Neural cell (in vitro differentiated cells): ENCODE measurements around the gene DSCAML1. TPM values are rescaled to one million over a fixed set of nuclear protein-coding genes. Genes with fewer than 3 reads are reported as not detected.

ENCODE experiments used
- H2AFZ ChIP-seq: fragments of 200-600, 300-800 bp; sonication (generic), shearing (Covaris generic); 2 replicates; pipeline ENCODE4 v1.6.0; 2014; ENCODE audit warnings: low read depth, mild to moderate bottlenecking, antibody characterized with exemption, low read length, moderate library complexity
- H3F3A ChIP-seq: fragments of 200-600 bp; shearing (Covaris generic); 2 replicates; pipeline ENCODE4 v1.6.1; 2016; ENCODE audit warnings: mild to moderate bottlenecking, moderate library complexity, mixed read lengths, antibody characterized with exemption, low read length; ENCODE audit not compliant: insufficient read depth, poor library complexity, severe bottlenecking
- H3K27ac ChIP-seq: fragments of 200-600, 300-800 bp; sonication (generic), shearing (Covaris generic); 2 replicates; pipeline ENCODE4 v1.5.1; 2014; ENCODE audit warnings: mild to moderate bottlenecking, low read length, moderate library complexity
- H3K27me3 ChIP-seq: fragments of 300-800, 200-600 bp; sonication (generic), shearing (Covaris generic); 2 replicates; pipeline ENCODE4 v1.6.0; 2014; ENCODE audit warnings: mild to moderate bottlenecking, low read depth, low read length, moderate library complexity; ENCODE audit not compliant: insufficient read depth
- H3K36me3 ChIP-seq: fragments of 300-800, 200-600 bp; sonication (generic), shearing (Covaris generic); 2 replicates; pipeline ENCODE4 v1.5.1; 2014; ENCODE audit warnings: mild to moderate bottlenecking, antibody characterized with exemption, low read length, moderate library complexity; ENCODE audit not compliant: insufficient read depth
- H3K4me2 ChIP-seq: fragments of 300-800, 200-600 bp; sonication (generic), shearing (Covaris generic); 2 replicates; pipeline ENCODE4 v1.6.0; 2014; ENCODE audit warnings: mild to moderate bottlenecking, low read length
- H3K4me3 ChIP-seq: fragments of 300-800, 200-600 bp; sonication (generic), shearing (Covaris generic); 2 replicates; pipeline ENCODE4 v1.5.1; 2014; ENCODE audit warnings: mild to moderate bottlenecking, low read length, moderate library complexity
- H3K79me2 ChIP-seq: fragments of 200-600 bp; shearing (Covaris generic); replicated peaks from 2 replicates; pipeline ENCODE4 v1.6.0; 2014; ENCODE audit warnings: mild to moderate bottlenecking, low read length, moderate library complexity; ENCODE audit not compliant: insufficient read depth
- H3K9ac ChIP-seq: fragments of 300-800, 200-600 bp; sonication (generic), shearing (Covaris generic); 2 replicates; pipeline ENCODE4 v1.6.1; 2016; ENCODE audit warnings: mild to moderate bottlenecking, low read length, mixed read lengths
- H3K9me2 ChIP-seq: fragments of 200-600 bp; shearing (Covaris generic); 2 replicates; pipeline ENCODE4 v1.6.1; 2016; ENCODE audit warnings: mild to moderate bottlenecking, low read length, mixed read lengths; ENCODE audit not compliant: insufficient read depth
- H3K9me3 ChIP-seq: fragments of 200-600, 300-800 bp; sonication (generic), shearing (Covaris generic); 2 replicates; pipeline ENCODE4 v1.6.1; 2016; ENCODE audit warnings: mild to moderate bottlenecking, mixed run types, low read length, moderate library complexity, mixed read lengths
- H4K20me1 ChIP-seq: fragments of 200-600 bp; shearing (Covaris generic); 2 replicates; pipeline ENCODE4 v1.6.1; 2016; ENCODE audit warnings: mild to moderate bottlenecking, mixed run types; ENCODE audit not compliant: insufficient read depth
- EP300 ChIP-seq: fragments of 450-650 bp; conservative IDR thresholded peaks from 2 replicates; pipeline ENCODE4 v1.6.1; 2014; ENCODE audit warnings: antibody characterized with exemption, mild to moderate bottlenecking, moderate library complexity; ENCODE audit not compliant: poor library complexity, severe bottlenecking
- EZH2 ChIP-seq: fragments of 200-600, 300-800 bp; shearing (Covaris generic), sonication (generic); IDR thresholded peaks from 2 replicates; pipeline ENCODE4 v1.6.1; 2014; ENCODE audit warnings: antibody characterized with exemption, low read length, borderline replicate concordance, mild to moderate bottlenecking; ENCODE audit not compliant: insufficient read depth, poor library complexity, severe bottlenecking
- MXI1 ChIP-seq: fragments of 450-650 bp; conservative IDR thresholded peaks from 2 replicates; pipeline ENCODE4 v1.6.1; 2014; ENCODE audit warnings: antibody characterized with exemption, mild to moderate bottlenecking; ENCODE audit not compliant: poor library complexity, severe bottlenecking
- POLR2AphosphoS5 ChIP-seq: IDR thresholded peaks from 2 replicates; pipeline ENCODE4 v1.6.1; 2012
- RAD21 ChIP-seq: fragments of 450-650 bp; conservative IDR thresholded peaks from 2 replicates; pipeline ENCODE4 v1.6.1; 2014; ENCODE audit warnings: antibody characterized with exemption, mild to moderate bottlenecking, moderate library complexity
- SMC3 ChIP-seq: fragments of 450-650 bp; conservative IDR thresholded peaks from 2 replicates; pipeline ENCODE4 v1.6.1; 2014; ENCODE audit warnings: antibody characterized with exemption, mild to moderate bottlenecking, moderate library complexity; ENCODE audit not compliant: poor library complexity
- TAF1 ChIP-seq: IDR thresholded peaks from 2 replicates; pipeline ENCODE4 v1.6.1; 2012; ENCODE audit warnings: low read depth
- polyA plus RNA-seq: library from polyadenylated mRNA; depleted of rRNA; stranded (reverse); fragments of >200 nt; gene quantifications from 2 replicates; pipeline ENCODE4 v1.2.3, GENCODE V29; 2014
- TF ChIP-seq, protein P1 (sequence below): IDR thresholded peaks from 2 replicates; pipeline ENCODE4 v1.6.1; 2012; ENCODE audit warnings: borderline replicate concordance
- TF ChIP-seq, protein P2 (sequence below): fragments of 450-650 bp; IDR thresholded peaks from 2 replicates; pipeline ENCODE4 v1.5.1; 2014; ENCODE audit warnings: antibody characterized with exemption, mild to moderate bottlenecking, moderate library complexity; ENCODE audit not compliant: poor library complexity, severe bottlenecking

DSCAML1 gene
- polyA plus RNA-seq, 1 donor from 2014 or later, result 1.3 TPM

DNA sequence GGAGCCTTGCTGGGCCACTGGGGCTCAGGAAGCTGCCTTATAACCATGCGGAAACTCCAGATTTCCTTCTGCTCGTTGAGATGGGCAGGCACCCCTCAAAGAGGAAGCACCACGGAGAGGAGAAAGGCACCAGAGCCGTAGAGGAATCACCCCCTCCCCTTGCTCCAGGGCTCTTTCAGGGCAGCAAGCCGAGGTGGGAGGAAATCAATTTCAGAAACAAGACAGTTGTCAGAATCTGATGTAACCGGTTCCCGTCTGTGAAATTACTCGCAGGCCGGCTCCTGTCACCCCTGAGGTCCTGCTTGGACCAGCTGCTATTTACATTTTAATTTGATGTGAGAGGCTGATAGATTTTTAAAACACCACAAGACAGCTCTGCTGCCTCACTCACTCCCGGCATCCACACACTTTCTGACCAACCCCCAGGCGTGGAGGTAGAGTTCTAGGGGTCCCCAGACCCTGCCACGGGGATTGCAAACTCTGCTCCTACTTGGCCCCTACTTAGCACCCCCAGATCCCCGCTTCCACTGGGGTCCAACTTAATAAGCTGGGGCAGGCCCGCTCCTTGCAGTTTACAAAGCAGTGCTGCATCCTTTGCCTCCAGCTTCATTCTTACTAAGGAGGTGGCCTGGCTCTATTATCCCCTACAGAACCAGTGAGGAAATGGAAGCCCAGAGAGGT lies 306.9 kb downstream of the DSCAML1 start:
- no peaks in the 10 kb centered on the region for H3K9me2 ChIP-seq
- peak overlapping the region; percentile 24 for H3K27ac ChIP-seq
- no peak overlapping the region for H3K4me2 ChIP-seq
- H3K9me3 ChIP-seq, result no peaks in the 10 kb centered on the region
- no peak overlapping the region for H3K9ac ChIP-seq
- no peaks in the 10 kb centered on the region for H3K27me3 ChIP-seq
- no peaks in the 10 kb centered on the region for H3K79me2 ChIP-seq
- no peak overlapping the region for H2AFZ ChIP-seq
- no peaks in the 10 kb centered on the region for H4K20me1 ChIP-seq
- no peaks in the 10 kb centered on the region for H3F3A ChIP-seq
- no peak for TF ChIP-seq SMC3
- TF ChIP-seq RAD21, result no peak
- TF ChIP-seq, protein P1, sequence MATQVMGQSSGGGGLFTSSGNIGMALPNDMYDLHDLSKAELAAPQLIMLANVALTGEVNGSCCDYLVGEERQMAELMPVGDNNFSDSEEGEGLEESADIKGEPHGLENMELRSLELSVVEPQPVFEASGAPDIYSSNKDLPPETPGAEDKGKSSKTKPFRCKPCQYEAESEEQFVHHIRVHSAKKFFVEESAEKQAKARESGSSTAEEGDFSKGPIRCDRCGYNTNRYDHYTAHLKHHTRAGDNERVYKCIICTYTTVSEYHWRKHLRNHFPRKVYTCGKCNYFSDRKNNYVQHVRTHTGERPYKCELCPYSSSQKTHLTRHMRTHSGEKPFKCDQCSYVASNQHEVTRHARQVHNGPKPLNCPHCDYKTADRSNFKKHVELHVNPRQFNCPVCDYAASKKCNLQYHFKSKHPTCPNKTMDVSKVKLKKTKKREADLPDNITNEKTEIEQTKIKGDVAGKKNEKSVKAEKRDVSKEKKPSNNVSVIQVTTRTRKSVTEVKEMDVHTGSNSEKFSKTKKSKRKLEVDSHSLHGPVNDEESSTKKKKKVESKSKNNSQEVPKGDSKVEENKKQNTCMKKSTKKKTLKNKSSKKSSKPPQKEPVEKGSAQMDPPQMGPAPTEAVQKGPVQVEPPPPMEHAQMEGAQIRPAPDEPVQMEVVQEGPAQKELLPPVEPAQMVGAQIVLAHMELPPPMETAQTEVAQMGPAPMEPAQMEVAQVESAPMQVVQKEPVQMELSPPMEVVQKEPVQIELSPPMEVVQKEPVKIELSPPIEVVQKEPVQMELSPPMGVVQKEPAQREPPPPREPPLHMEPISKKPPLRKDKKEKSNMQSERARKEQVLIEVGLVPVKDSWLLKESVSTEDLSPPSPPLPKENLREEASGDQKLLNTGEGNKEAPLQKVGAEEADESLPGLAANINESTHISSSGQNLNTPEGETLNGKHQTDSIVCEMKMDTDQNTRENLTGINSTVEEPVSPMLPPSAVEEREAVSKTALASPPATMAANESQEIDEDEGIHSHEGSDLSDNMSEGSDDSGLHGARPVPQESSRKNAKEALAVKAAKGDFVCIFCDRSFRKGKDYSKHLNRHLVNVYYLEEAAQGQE, result no peak
- TF ChIP-seq TAF1, result no peak
- TF ChIP-seq, protein P2, sequence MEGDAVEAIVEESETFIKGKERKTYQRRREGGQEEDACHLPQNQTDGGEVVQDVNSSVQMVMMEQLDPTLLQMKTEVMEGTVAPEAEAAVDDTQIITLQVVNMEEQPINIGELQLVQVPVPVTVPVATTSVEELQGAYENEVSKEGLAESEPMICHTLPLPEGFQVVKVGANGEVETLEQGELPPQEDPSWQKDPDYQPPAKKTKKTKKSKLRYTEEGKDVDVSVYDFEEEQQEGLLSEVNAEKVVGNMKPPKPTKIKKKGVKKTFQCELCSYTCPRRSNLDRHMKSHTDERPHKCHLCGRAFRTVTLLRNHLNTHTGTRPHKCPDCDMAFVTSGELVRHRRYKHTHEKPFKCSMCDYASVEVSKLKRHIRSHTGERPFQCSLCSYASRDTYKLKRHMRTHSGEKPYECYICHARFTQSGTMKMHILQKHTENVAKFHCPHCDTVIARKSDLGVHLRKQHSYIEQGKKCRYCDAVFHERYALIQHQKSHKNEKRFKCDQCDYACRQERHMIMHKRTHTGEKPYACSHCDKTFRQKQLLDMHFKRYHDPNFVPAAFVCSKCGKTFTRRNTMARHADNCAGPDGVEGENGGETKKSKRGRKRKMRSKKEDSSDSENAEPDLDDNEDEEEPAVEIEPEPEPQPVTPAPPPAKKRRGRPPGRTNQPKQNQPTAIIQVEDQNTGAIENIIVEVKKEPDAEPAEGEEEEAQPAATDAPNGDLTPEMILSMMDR, result no peak
- no peak for TF ChIP-seq EP300
- TF ChIP-seq MXI1, result no peak
- no peak for TF ChIP-seq EZH2
- no peak for TF ChIP-seq POLR2AphosphoS5
- H3K4me3 ChIP-seq, result no peak overlapping the region
- no peaks in the 10 kb centered on the region for H3K36me3 ChIP-seq

DNA sequence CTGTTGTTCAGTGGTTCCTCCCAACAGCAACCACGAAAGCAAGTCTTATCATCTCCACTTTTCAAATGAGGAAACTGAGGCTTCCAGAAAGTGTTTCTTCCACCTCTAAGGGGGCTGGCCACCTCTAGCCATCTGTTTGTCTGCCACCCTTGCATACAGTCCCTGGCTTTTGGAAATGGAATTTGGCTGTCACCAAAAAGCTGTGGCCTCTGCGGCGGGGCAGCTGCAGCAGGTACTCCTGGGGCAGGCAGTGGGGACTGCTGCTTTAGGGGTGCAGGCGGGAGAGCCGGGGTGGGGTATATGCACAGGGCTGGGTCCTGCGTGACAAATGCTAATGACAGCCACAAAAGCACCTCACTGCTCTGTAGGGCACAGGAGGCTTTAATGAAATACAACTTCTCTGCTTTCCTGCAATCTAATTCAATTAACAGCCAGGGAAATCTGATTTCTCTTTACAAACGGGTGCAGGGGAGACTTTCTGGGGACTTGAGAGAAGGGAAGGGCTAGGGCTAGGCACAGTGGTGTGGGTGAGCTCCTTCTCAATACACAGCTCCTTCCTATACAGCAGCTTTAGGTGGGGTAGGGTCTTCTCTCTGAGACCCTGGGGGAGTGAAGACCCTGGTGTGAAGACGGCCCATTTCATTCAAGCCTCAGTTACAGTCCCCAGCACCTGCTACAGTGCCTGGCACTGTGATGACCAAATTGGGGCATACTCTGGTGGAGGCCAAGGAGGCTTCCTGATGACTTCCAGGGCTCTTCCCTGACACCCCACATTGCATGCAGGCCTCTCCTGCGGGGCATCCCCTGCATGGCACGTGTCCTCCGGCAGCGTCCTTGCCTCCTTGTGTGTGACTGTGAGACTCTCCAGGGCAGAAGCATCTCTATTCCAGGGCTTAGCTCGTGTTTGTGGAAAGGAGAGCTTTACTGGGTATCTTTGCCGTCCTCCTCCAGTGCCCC lies 307.7 kb downstream of the DSCAML1 start:
- H3K9me3 ChIP-seq, result no peaks in the 10 kb centered on the region
- H3K36me3 ChIP-seq, result no peaks in the 10 kb centered on the region
- H2AFZ ChIP-seq, result no peak overlapping the region
- H3K9me2 ChIP-seq, result no peaks in the 10 kb centered on the region
- no peak overlapping the region for H3K4me3 ChIP-seq
- TF ChIP-seq, protein P2, result no peak
- TF ChIP-seq SMC3 (no peak), POLR2AphosphoS5 (no peak), RAD21 (no peak), EP300 (no peak), EZH2 (no peak), MXI1 (no peak), TAF1 (no peak)
- TF ChIP-seq, protein P1, result no peak
- no peaks in the 10 kb centered on the region for H4K20me1 ChIP-seq
- no peak overlapping the region for H3K9ac ChIP-seq
- peak overlapping the region; percentile 24 for H3K27ac ChIP-seq
- H3F3A ChIP-seq, result no peaks in the 10 kb centered on the region
- H3K4me2 ChIP-seq, result no peak overlapping the region
- H3K27me3 ChIP-seq, result no peaks in the 10 kb centered on the region
- no peaks in the 10 kb centered on the region for H3K79me2 ChIP-seq
